Forelimb muscle (tissue), 1 donor: ENCODE data around the gene TTC23. TPM values are rescaled to one million over a fixed set of nuclear protein-coding genes. Genes with fewer than 3 reads are reported as not detected.

Experiments used
- DNase-seq: peaks from one replicate; pipeline ENCODE4 v3.0.0-alpha.2; 2013; ENCODE audit warnings: low read depth
- polyA plus RNA-seq: library from polyadenylated mRNA; unstranded; fragments of 120-200 nt; gene quantifications from one replicate; pipeline ENCODE4 v1.2.1, GENCODE V29; 2013; ENCODE audit not compliant: insufficient read length

Gene TTC23
- polyA plus RNA-seq, 1 donor, result 19.3 TPM

- no peak for DNase-seq
These were observed 111.5 kb downstream of the TTC23 start for GRCh38 chr15:99137877-99138276.

- no peak for DNase-seq
These were observed 112.3 kb downstream of the TTC23 start for GRCh38 chr15:99137111-99137546.

GRCh38 chr15:99135194-99135593 is 114.2 kb downstream of the TTC23 start:
- no peak for DNase-seq

GRCh38 chr15:99134317-99134821 is 115.0 kb downstream of the TTC23 start:
- no peak for DNase-seq

GRCh38 chr15:99132634-99133287 is 116.6 kb downstream of the TTC23 start:
- DNase-seq, result no peak

- no peak for DNase-seq
These were observed 117.3 kb downstream of the TTC23 start for GRCh38 chr15:99132122-99132521.

GRCh38 chr15:99131441-99132023 is 117.8 kb downstream of the TTC23 start:
- no peak for DNase-seq

- DNase-seq, result no peak
These were observed 118.5 kb downstream of the TTC23 start for GRCh38 chr15:99130765-99131440.

GRCh38 chr15:99130314-99130713 is 119.1 kb downstream of the TTC23 start:
- DNase-seq, result no peak

GRCh38 chr15:99129644-99130043 is 119.7 kb downstream of the TTC23 start:
- no peak for DNase-seq

GRCh38 chr15:99128411-99128810 is 121.0 kb downstream of the TTC23 start:
- no peak for DNase-seq

GRCh38 chr15:99127773-99128172 is 121.6 kb downstream of the TTC23 start:
- DNase-seq, result no peak

GRCh38 chr15:99126930-99127329 is 122.5 kb downstream of the TTC23 start:
- DNase-seq, result no peak

- DNase-seq, result no peak
These were observed 123.2 kb downstream of the TTC23 start for GRCh38 chr15:99126131-99126588.

- no peak for DNase-seq
These were observed 124.1 kb downstream of the TTC23 start for GRCh38 chr15:99125061-99125891.

GRCh38 chr15:99124641-99125040 is 124.7 kb downstream of the TTC23 start:
- DNase-seq, result no peak

GRCh38 chr15:99123713-99124451 is 125.5 kb downstream of the TTC23 start:
- peak; percentile 44 for DNase-seq

GRCh38 chr15:99122831-99123712 is 126.3 kb downstream of the TTC23 start:
- DNase-seq, result no peak

- DNase-seq, result no peak
These were observed 127.5 kb downstream of the TTC23 start for GRCh38 chr15:99121691-99122410.
